ENCODE results near the gene ZNF700. TPM values are rescaled to one million over a fixed set of nuclear protein-coding genes. Genes with fewer than 3 reads are reported as not detected.
"Not testable (repeated sequence)": the region's sequence is repeated elsewhere in the genome, so short reads cannot be mapped to it uniquely, and the experiment has no call there.

Gene ZNF700
- total and polyA plus RNA-seq, 9 of the 15 experiments (the other 6 are each of a cell fraction or from before 2014, with no cell fraction given), result 10.3 to 24.7 (median 14.1) TPM

GRCh38 chr19:11941361-11941887 lies 16.5 kb downstream of the ZNF700 start:
- peak; percentile 64; the same call in 1 of the 2 replicates for TF ChIP-seq ZBTB33 (CRISPR knock-in tag; IDR thresholded peaks at IDR 0.05)
- H3K4me3 ChIP-seq; ATAC-seq; DNase-seq (ENCODE audit: extremely low read depth in 1 of 4, low spot score in 3 of 4); POLR2A ChIA-PET; BruUV-seq (replicated peaks); H3K9me1 ChIP-seq (ENCODE audit: control insufficient read depth, insufficient read depth, low read length); H3K4me2 ChIP-seq (ENCODE audit: insufficient read depth, low read length); intact Hi-C loops (cut with micrococcal nuclease); H3K27ac ChIP-seq (ENCODE audit: extremely low read depth, low read depth, low read length); CTCF ChIA-PET (ENCODE audit: low intra/inter-chr PET ratio); H2AFZ ChIP-seq (ENCODE audit: low read depth, low read length); H4K20me1 ChIP-seq (replicated peaks; ENCODE audit: control insufficient read depth, insufficient read depth, low read length); in situ Hi-C loops (cut with MboI); H3K9ac ChIP-seq (ENCODE audit: insufficient read depth in 1 of 2, low read depth in 2 of 2, low read length in 2 of 2); H3K4me1 ChIP-seq (replicated peaks in 1 of 2; ENCODE audit: control insufficient read depth in 2 of 2, insufficient read depth in 2 of 2, low read length in 2 of 2); H3K27me3 ChIP-seq (ENCODE audit: control insufficient read depth in 2 of 2, insufficient read depth in 2 of 2, low read length in 2 of 2); FAIRE-seq: not testable (repeated sequence)
- Histone ChIP-seq H3K79me2 (ENCODE audit: control insufficient read depth, insufficient read depth, low read length) (peaks cover 54% of the 10 kb centered on the region), H3K36me3 (ENCODE audit: control insufficient read depth, insufficient read depth, low read length) (peaks cover 29% of the 10 kb centered on the region), H3K9me3 (replicated peaks; ENCODE audit: control insufficient read depth, insufficient read depth, low read depth, low read length) (peaks cover 45% of the 10 kb centered on the region)
- WGBS (ENCODE audit: insufficient coverage, low coverage, missing lambda C conversion rate), result 94% methylated on average over 7 of the region's 29 CpGs
